Ectodermal cell (in vitro differentiated cells): ENCODE measurements around the gene ANXA6. TPM values are rescaled to one million over a fixed set of nuclear protein-coding genes. Genes with fewer than 3 reads are reported as not detected.
"Not testable (repeated sequence)": the region's sequence is repeated elsewhere in the genome, so short reads cannot be mapped to it uniquely, and the experiment has no call there.

Experiments used
- H3K27ac ChIP-seq: 2 replicates; pipeline ENCODE4 v1.7.0; 2013; ENCODE audit warnings: mild to moderate bottlenecking, low read depth, low read length; ENCODE audit not compliant: insufficient read depth, poor library complexity, severe bottlenecking
- H3K27me3 ChIP-seq: 2 replicates; pipeline ENCODE4 v1.7.0; 2013; ENCODE audit warnings: mild to moderate bottlenecking, low read length; ENCODE audit not compliant: insufficient read depth, control insufficient read depth, poor library complexity, severe bottlenecking
- H3K36me3 ChIP-seq: one replicate; pipeline ENCODE4 v1.7.0; 2013; ENCODE audit warnings: low read length; ENCODE audit not compliant: control insufficient read depth, insufficient read depth
- H3K4me1 ChIP-seq: one replicate; pipeline ENCODE4 v1.7.0; 2013; ENCODE audit warnings: low read length; ENCODE audit not compliant: control insufficient read depth, insufficient read depth
- H3K4me3 ChIP-seq: 2 replicates; pipeline ENCODE4 v1.7.0; 2013; ENCODE audit warnings: low read depth, low read length, control low read depth; ENCODE audit not compliant: insufficient read depth
- H3K9me3 ChIP-seq: 2 replicates; pipeline ENCODE4 v1.7.0; 2013; ENCODE audit warnings: mild to moderate bottlenecking, low read length, moderate library complexity; ENCODE audit not compliant: control insufficient read depth
- WGBS, 2 experiments: methylation state at CpG; one replicate each; pipeline ENCODE4 v1.1.7; 2013; ENCODE audit warnings: missing lambda C conversion rate in 2 of 2; 5-methylcytosine and 5-hydroxymethylcytosine counted together
- polyA plus RNA-seq, 4 experiments: library from polyadenylated mRNA; stranded (reverse); fragments of 50-300 nt; gene quantifications; one replicate each; pipeline ENCODE4 v1.2.3, GENCODE V29; 2013

Gene ANXA6
- 127 TPM for polyA plus RNA-seq (2013, experiment 1 of 4)
- 121 TPM for polyA plus RNA-seq (2013, experiment 2 of 4)
- 104 TPM for polyA plus RNA-seq (2013, experiment 3 of 4)
- polyA plus RNA-seq (2013, experiment 4 of 4), result 109 TPM

DNA sequence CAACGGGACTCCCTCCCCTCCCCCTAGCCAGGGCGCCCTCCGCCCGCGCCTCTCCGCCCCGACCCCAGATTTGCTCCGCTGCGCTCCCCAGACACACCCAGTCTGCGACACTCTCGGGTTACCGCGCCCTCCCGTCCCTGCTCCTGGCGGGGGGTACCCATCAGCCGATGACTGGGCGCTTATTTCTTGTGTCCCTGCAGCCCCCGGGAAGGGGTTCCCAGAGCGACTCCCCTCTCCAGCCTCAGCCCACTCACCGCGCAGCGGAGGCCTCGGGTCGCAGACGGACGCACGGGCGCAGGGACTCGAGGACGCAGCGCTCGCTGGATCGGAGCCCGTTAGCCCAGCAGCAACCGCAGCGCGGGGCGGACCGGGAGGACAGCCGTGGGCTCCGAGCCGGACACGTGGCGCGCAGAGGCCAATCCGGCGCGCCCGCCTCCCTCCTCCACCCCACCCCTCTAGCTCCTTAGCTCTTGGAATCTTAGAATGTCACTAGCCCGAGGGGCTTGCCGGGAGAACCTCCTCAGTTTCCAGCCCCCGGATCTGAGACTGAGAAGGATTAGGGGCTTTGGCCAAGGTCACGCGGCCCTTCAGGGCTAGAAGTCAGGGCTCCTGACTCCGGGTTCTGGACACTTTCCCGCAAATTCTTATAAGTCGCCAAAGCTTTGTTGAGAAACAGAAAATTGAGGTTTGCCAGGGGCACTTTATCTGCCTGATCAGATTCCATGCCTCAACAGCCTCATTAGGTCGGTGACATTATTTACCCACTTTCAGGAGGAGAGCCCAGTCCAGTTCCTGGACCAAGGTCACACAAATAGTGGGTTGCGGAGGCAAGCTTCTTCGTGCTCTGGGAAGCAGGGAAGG lies at the start of gene ANXA6:
TSS of gene ANXA6 (minus strand) at position 354 of the 861 bp plus-strand sequence. CDS start 9,878 bp downstream, outside the sequence.
- Histone ChIP-seq H3K4me1 (peaks cover 20% of the 10 kb centered on the region), H3K9me3 (no peaks in the 10 kb centered on the region), H3K4me3 (peak within 1 kb of the TSS; percentile 91), H3K36me3 (no peaks in the 10 kb centered on the region), H3K27ac (no peak within 1 kb of the TSS), H3K27me3 (peaks cover 7% of the 10 kb centered on the region)
- 1% methylated on average over 60 of the region's 60 CpGs for WGBS, 2 experiments

DNA sequence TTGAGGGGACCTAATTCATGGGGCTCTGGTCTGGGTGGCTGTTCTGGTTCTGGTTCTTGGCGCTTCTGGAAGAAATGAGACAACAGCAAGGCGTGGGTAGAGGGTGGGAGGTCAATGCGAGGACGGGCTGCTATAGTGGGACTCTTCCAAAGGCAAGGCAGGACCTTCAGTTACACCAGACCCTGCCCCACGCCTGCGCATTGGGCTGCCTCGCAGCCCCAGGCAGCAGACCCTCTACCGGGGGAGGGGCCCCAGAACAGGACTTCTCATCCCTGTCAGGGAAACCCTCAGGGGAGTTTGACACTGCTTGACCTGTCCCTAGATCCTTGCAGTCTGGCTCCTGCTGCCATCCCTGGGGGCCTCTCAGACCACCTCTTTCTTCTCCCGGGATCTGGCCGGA lies 47.8 kb upstream of the ANXA6 start:
- no peaks in the 10 kb centered on the region for H3K36me3 ChIP-seq
- no peak overlapping the region for H3K4me3 ChIP-seq
- H3K9me3 ChIP-seq, result no peaks in the 10 kb centered on the region
- H3K27ac ChIP-seq, result no peak overlapping the region
- H3K4me1 ChIP-seq, result no peaks in the 10 kb centered on the region
- no peaks in the 10 kb centered on the region for H3K27me3 ChIP-seq
- WGBS, 2 experiments, result 92 to 94% methylated on average over 10 of the region's 10 CpGs

DNA sequence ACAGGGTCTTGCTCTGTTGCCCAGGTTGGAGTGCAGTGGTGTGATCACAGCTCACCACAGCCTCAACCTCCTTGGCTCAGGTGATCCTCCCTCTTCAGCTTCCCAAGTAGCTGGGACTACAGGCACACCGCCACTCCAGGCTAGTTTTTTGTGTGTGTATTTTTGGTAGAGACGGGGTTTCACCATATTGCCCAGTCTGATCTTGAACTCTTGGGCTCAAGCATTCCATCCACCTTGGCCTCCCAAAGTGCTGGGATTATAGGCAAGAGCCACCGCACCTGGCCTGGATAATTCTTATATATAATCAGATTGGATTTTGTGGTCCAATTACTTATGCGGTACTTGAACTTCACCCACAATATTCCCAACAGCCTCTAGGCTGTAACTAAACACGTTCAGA lies 46.5 kb upstream of the ANXA6 start:
- no peaks in the 10 kb centered on the region for H3K27me3 ChIP-seq
- no peaks in the 10 kb centered on the region for H3K9me3 ChIP-seq
- 89 to 90% methylated on average over 5 of the region's 5 CpGs for WGBS, 2 experiments
- no peak overlapping the region for H3K4me3 ChIP-seq
- no peak overlapping the region for H3K27ac ChIP-seq
- H3K4me1 ChIP-seq, result no peaks in the 10 kb centered on the region
- H3K36me3 ChIP-seq, result no peaks in the 10 kb centered on the region

DNA sequence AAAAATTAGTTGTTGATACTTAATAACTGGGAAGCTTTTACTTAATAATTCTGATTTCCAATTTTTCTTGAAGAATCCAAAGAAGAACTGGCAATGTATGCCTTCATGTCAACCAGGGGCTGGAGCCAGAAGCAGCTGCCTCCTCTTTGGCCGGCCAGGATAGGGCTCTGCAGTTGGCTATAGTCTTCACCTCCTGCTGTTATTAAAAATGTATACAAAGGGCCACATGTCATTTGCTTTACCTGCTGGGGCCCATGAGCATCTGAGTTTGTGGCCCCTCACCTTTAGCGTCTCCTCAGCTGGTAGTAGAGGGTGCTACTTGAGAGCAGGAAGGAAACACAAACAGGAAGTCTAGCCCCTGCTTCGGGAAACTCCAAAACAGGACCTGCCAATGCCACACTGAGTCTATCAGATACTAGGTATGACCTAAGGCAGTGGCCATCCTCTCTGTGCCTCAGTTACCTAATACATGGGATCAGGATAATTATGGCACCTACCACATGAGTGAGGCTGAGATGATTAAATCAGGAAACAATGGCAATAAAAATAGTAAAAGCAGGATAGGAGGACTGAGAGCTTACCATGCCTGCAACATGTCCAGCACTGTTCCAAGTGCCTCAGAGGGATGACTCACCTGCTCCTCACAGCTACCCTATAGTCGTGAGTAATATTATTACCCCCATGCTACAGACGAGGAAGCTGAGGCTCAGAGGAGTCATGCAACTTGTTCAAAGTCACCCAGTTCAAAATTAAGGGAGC lies 45.0 kb upstream of the ANXA6 start:
- no peaks in the 10 kb centered on the region for H3K36me3 ChIP-seq
- no peaks in the 10 kb centered on the region for H3K27me3 ChIP-seq
- no peak overlapping the region for H3K4me3 ChIP-seq
- H3K9me3 ChIP-seq, result no peaks in the 10 kb centered on the region
- WGBS, 2 experiments, result 91 to 94% methylated on average over 5 of the region's 5 CpGs
- H3K27ac ChIP-seq, result no peak overlapping the region
- no peaks in the 10 kb centered on the region for H3K4me1 ChIP-seq

DNA sequence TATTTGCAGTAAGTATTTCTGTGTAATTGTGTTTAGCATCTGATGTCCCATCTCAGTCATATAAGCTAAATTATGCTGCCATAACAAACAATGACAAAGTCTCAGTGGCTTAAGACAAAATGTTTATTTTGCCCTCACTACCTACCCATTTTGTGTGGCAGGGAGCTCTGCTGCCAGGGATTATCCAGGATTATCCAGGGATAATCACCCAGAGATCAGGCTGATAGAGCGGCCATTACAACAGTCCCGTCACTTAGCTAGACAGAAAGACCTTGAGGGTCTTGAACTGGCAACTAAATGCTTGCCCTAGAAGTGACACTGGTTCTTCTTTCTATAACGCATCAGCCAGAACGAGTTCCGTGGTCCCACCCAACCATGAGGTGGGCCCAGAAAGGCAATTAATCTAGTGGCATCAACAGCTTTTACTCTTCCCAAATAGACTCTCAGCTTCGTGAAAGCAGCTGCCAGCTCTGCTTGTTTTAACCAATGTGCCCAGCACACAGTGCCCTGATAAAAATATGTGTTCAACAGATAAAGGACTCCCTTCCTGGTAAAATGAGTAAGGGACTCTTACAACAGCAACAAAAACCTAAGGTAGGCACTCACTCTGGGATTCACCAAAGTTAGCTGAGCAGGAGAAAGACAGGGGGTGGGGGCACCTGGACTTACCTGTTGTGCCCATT lies 43.5 kb upstream of the ANXA6 start:
- WGBS, 2 experiments, result 83 to 89% methylated on average over 6 of the region's 6 CpGs
- no peaks in the 10 kb centered on the region for H3K36me3 ChIP-seq
- H3K27ac ChIP-seq, result no peak overlapping the region
- H3K27me3 ChIP-seq, result no peaks in the 10 kb centered on the region
- H3K4me3 ChIP-seq, result no peak overlapping the region
- H3K9me3 ChIP-seq, result no peaks in the 10 kb centered on the region
- H3K4me1 ChIP-seq, result no peaks in the 10 kb centered on the region

DNA sequence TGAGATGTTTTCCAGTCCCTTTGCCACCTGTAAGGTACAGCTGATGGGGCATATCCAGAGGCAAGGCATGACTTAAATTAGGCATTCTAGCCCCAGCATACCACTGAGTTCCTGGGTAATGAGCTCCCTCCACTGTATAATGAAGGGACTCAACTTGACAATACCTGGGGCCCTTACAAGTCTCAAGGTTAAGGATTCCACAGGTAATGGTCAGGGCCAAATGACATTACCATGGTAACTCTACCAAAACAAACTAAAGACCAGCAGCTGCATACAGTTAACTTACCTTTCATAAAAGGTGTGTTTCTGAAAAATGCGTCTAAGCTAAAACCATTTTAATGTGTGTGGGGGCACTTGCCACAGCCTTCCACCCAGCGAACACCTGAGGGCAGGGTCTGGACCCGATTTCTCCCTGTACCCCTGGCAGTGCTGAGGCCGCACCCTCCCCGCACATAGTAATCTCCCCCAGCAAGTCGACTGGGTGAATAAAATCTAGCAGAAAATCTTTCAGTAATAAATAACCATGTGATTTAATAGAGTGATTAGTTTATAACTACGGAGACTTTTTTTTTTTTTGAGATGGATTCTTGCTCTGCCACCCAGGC lies 42.1 kb upstream of the ANXA6 start:
- Histone ChIP-seq H3K4me3 (no peak overlapping the region), H3K4me1 (no peaks in the 10 kb centered on the region), H3K27ac (no peak overlapping the region), H3K36me3 (no peaks in the 10 kb centered on the region), H3K9me3 (no peaks in the 10 kb centered on the region), H3K27me3 (no peaks in the 10 kb centered on the region)
- 90 to 94% methylated on average over 4 to 7 of the region's 7 CpGs for WGBS, 2 experiments

DNA sequence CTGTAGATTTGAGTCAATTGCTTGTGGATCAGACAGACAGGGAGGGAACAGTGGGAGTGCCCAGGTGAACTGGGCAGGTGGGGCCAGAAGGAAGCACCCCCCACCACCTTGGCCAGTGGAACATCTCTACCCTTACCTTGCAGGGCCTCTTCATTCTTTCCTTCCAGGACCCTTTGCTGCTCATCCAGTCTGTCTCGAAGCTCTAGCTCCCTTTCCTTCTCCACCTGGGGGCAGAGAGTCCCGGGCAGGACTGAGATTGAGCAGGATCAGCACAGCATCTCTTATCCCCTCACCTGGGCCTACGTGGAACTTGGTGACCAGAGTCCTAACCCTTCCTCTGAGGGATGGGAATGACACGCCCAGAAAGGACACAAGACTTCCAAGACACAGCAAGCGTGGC lies 41.3 kb upstream of the ANXA6 start:
- no peaks in the 10 kb centered on the region for H3K27me3 ChIP-seq
- H3K36me3 ChIP-seq, result no peaks in the 10 kb centered on the region
- H3K4me1 ChIP-seq, result no peaks in the 10 kb centered on the region
- no peak overlapping the region for H3K27ac ChIP-seq
- no peaks in the 10 kb centered on the region for H3K9me3 ChIP-seq
- H3K4me3 ChIP-seq, result no peak overlapping the region
- 75 to 80% methylated on average over 5 of the region's 5 CpGs for WGBS, 2 experiments

DNA sequence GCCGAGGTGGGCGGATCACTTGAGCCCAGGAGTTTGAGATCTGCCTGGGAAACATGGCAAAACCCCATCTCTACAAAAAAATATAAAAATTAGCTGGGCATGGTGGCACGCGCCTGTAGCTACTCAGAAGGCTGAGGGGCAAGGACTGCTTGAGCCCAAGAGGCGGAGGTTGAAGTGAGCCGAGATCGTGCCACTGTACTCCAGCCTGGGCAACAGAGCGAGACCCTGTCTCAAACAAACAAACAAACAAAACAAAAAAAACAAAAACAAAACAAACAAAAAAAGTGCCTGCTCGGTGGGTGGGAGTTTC lies 39.7 kb upstream of the ANXA6 start:
- H3K36me3 ChIP-seq, H3K4me3 ChIP-seq, H3K27me3 ChIP-seq, H3K4me1 ChIP-seq, H3K27ac ChIP-seq, H3K9me3 ChIP-seq: not testable (repeated sequence)
- 88 to 89% methylated on average over 8 of the region's 9 CpGs for WGBS, 2 experiments

DNA sequence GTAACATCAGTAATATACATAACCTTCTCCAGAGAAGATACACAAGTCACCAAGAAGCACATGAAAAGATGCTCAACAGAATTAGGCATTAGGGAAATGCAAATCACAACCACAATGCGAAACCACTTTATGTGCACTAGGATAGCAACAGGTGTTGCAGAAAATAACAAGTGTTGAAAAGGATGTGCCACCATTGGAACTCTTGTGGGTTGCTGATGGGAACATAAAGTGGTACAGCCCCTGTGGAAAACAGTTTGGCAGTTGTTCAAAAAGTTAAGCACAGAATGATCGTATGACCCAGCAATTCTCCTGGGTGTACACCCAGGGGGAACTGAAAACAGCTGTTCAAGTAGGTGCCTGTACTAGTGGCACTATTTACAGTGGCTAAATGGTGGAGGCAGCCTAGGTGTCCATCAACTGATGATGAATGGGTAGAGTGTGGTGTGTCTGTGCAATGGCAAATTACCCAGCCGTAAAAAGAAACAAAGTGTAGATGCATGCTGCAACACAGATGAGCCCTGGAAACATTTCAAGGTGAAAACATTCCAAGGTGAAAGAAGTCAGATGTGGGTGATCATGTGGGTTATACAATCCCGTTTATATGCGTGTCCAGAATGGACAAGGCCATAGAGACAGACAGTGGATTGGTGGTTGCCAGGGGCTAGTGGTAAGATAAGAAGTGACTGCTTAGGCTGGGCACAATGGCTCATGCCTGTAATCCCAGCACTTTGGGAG lies 39.1 kb upstream of the ANXA6 start:
- 94 to 96% methylated on average over 5 of the region's 5 CpGs for WGBS, 2 experiments
- Histone ChIP-seq H3K9me3 (no peaks in the 10 kb centered on the region), H3K27me3 (no peaks in the 10 kb centered on the region), H3K27ac (no peak overlapping the region), H3K4me1 (no peaks in the 10 kb centered on the region), H3K4me3 (no peak overlapping the region), H3K36me3 (no peaks in the 10 kb centered on the region)
